Measurements from ENCODE around the gene PITPNM3.
"Not testable (repeated sequence)": the region's sequence is repeated elsewhere in the genome, so short reads cannot be mapped to it uniquely, and the experiment has no call there.

Gene PITPNM3

DNA sequence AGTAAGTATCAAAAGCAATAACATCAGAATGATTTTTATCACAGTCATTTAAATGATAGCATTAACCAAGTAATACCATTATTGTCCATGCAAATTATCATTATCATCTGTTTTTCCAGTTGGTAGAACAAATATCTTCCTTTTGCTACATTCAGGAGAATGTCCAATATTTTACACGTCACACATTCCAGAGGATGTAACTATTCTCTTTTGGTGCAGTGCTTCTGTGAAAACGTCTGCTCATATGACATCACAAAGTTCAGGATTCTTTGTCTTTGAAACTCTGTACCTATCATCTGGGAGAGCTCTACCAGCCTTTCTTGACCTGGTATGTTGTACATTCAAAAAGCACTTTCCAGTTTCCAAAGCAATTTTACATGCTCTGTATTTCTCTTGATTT is 40.2 kb upstream of the PITPNM3 start:
- DNase-seq (ENCODE audit: insufficient read length, low spot score) (no peak), FAIRE-seq (no peak)
- TF ChIP-seq, protein P1, sequence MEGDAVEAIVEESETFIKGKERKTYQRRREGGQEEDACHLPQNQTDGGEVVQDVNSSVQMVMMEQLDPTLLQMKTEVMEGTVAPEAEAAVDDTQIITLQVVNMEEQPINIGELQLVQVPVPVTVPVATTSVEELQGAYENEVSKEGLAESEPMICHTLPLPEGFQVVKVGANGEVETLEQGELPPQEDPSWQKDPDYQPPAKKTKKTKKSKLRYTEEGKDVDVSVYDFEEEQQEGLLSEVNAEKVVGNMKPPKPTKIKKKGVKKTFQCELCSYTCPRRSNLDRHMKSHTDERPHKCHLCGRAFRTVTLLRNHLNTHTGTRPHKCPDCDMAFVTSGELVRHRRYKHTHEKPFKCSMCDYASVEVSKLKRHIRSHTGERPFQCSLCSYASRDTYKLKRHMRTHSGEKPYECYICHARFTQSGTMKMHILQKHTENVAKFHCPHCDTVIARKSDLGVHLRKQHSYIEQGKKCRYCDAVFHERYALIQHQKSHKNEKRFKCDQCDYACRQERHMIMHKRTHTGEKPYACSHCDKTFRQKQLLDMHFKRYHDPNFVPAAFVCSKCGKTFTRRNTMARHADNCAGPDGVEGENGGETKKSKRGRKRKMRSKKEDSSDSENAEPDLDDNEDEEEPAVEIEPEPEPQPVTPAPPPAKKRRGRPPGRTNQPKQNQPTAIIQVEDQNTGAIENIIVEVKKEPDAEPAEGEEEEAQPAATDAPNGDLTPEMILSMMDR (IDR thresholded peaks at IDR 0.05; ENCODE audit: insufficient read depth, missing control alignments) = no peak

DNA sequence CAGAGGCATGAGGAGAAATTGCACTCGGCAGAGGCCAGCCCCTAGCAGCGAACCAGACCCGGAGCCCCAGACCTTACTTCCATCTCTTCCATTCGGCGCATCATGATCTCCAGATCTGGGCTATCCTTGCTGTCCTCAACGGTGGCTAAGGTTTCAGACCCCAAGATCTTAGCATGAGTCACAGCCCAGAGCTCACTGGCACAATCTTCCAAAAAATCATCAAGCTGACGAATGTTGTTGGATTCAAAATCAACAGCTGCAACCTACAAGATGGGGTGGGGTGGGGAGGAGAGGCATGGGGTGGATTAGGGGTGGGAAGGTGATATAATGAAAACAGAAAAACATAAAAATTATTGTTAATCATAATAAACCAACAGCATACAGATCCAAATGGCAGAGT is 39.7 kb upstream of the PITPNM3 start:
- FAIRE-seq (no peak), DNase-seq (ENCODE audit: insufficient read length, low spot score) (no peak)
- TF ChIP-seq, protein P1 (IDR thresholded peaks at IDR 0.05; ENCODE audit: insufficient read depth, missing control alignments) = no peak

DNA sequence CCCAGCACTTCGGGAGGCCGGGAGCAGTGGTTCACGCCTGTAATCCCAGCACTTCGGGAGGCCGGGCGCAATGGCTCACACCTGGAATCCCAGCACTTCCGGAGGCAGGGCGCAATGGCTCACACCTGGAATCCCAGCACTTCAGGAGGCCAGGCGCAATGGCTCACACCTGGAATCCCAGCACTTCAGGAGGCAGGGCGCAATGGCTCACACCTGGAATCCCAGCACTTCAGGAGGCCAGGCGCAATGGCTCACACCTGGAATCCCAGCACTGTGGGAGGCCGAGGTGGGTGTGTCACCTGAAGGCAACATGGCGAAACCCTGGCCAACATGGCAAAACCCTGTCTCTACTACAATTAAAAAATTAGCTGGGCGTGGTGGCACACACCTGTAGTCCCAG is 37.0 kb upstream of the PITPNM3 start:
- FAIRE-seq; DNase-seq (ENCODE audit: insufficient read length, low spot score): not testable (repeated sequence)

DNA sequence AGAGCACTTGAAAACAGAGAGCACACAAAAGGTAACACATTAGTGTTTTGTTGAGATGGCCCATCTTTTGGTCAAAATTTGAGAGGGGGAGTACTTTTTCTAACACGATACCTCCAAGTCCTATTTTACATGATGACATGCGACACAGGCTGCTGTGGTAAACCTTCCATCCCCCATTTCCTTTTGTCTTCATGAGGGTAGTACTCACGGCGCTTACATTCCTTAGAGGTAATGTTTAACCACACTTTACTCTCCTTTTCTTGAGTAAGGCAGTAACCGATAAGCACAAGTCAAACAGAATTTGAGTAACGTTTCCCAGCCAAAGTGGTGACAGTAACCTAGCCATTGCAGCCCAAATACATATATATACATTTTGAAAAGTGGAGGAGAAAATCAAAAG is 35.8 kb upstream of the PITPNM3 start:
- no peak for DNase-seq (ENCODE audit: insufficient read length, low spot score)
- no peak for FAIRE-seq
- TF ChIP-seq, protein P1 (IDR thresholded peaks at IDR 0.05; ENCODE audit: insufficient read depth, missing control alignments) = no peak

DNA sequence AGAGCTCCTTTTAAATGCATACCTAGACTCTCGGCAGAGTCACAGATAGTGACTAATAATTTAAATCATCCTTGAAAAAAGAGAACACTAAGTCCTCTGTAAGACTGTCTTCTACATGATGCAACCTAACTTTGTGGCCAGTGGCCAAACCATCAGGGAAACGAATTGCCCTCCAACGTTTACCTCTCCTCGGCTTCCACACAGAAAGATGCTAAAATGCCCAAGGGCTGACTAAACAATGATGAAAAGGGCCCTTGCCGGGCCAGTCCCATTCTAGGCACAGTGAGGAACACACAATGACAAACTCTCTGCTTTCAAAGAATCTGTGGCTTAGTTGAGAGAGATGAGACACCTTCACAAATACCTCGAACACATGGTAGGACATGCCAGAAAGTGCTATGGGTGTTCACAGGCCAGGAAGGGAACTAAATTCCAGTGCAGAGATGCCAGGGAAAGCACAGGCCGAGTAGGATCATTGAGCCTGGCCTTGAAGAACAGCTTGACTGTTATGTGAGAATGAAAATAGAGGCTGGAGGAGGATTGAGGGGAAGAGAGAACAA is 35.3 kb upstream of the PITPNM3 start:
- no peak for DNase-seq (ENCODE audit: insufficient read length, low spot score)
- TF ChIP-seq, protein P1 (IDR thresholded peaks at IDR 0.05; ENCODE audit: insufficient read depth, missing control alignments) = no peak
- FAIRE-seq = no peak

DNA sequence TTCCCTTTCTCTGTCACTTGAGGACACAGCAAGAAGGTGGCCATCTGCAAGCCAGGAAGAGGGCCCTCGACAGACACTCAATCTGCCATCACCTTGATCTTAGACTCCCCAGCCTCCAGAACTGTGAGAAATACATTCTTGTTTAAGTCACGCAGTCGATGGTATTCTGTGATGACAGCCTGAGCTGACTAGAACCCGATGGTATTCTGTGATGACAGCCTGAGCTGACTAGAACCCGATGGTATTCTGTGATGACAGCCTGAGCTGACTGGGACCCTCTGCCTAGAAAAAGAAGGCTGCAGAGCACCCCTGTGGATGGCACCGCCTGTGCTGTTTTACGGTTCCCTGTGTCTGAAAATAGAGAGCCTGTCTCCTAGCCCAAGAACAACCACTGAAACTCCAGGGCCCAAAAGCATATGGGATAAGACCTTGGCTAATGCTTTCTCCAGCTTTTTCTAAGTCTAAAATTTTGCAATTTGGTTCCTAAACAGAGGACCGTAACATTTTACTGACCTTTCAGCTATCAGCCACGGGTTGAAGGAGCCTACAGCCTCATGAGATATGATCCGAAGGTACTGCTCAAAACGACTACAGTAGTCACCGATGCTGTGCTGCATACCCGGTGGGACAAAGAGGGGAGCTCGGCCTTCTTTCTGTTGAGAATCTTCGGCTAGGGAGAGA is 33.1 kb upstream of the PITPNM3 start:
- FAIRE-seq = no peak
- TF ChIP-seq, protein P1 (IDR thresholded peaks at IDR 0.05; ENCODE audit: insufficient read depth, missing control alignments) = no peak
- DNase-seq (ENCODE audit: insufficient read length, low spot score) = no peak

DNA sequence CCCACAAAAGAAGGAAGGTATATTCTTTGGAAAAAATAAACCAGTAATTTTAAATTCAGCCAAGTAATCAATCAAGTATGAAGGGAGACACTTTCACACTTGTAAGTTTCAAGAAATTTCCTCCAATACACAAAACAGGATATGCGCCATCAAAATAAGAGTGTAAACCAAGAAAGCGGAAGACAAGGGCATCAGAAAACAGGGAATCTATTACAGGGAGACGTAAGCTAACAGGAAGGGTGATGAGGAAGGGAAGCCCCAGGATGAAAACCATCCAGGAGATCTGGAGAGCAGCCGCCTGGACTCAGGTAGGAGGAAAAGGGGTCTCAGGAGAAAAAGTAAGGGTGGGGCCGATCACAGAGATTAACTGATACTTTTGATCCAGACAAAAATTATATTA is 31.8 kb upstream of the PITPNM3 start:
- FAIRE-seq (no peak), DNase-seq (ENCODE audit: insufficient read length, low spot score) (no peak)
- TF ChIP-seq, protein P1 (IDR thresholded peaks at IDR 0.05; ENCODE audit: insufficient read depth, missing control alignments) = no peak

Measured in D721Med (cell line).